ENCODE data around the gene TMEM231.

DNA sequence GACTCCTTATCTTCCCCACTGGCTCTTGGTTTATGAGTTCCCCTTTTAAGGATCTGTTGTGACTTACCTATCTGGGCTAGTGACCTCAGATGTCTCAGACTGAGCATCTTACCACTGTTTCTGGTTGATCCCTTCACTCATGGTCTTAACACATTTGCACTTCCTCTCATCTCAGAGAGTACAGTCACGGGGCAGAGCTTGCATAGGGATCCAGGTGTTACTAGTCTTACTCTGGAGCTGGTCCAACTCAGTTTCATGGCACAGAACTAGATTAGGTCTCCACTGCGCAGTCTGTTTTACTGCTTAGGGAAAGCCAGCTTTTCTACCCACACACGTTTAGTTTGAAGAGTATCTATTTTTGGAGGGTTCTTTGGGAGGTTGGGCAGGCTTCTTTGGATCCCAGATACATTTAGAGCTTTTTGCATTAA lies 20.3 kb upstream of the TMEM231 start:
- TF ChIP-seq, protein P1, sequence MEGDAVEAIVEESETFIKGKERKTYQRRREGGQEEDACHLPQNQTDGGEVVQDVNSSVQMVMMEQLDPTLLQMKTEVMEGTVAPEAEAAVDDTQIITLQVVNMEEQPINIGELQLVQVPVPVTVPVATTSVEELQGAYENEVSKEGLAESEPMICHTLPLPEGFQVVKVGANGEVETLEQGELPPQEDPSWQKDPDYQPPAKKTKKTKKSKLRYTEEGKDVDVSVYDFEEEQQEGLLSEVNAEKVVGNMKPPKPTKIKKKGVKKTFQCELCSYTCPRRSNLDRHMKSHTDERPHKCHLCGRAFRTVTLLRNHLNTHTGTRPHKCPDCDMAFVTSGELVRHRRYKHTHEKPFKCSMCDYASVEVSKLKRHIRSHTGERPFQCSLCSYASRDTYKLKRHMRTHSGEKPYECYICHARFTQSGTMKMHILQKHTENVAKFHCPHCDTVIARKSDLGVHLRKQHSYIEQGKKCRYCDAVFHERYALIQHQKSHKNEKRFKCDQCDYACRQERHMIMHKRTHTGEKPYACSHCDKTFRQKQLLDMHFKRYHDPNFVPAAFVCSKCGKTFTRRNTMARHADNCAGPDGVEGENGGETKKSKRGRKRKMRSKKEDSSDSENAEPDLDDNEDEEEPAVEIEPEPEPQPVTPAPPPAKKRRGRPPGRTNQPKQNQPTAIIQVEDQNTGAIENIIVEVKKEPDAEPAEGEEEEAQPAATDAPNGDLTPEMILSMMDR (IDR thresholded peaks at IDR 0.05), result no peak
- TF ChIP-seq POLR2A (IDR thresholded peaks at IDR 0.05), result no peak
